Ascending aorta (tissue), 2 donors: ENCODE measurements around the gene HHAT. TPM values are rescaled to one million over a fixed set of nuclear protein-coding genes. Genes with fewer than 3 reads are reported as not detected.

Source experiments
- DNase-seq, 2 donors: peaks; one replicate each; pipeline ENCODE4 v3.0.0-alpha.2; 2019; ENCODE audit warnings: low spot score in 2 of 2
- H3K27ac ChIP-seq, 2 donors: fragments of 200-600 bp; sonication (generic); one replicate each; pipeline ENCODE4 v1.5.1; 2016 to 2017; ENCODE audit warnings: mild to moderate bottlenecking in 1 of 2
- H3K27me3 ChIP-seq: fragments of 200-600 bp; sonication (generic); one replicate; pipeline ENCODE4 v1.5.1; 2017
- H3K36me3 ChIP-seq, 2 donors: fragments of 200-600 bp; sonication (generic); one replicate each; pipeline ENCODE4 v1.5.1; 2016
- H3K4me1 ChIP-seq, 2 donors: fragments of 200-600 bp; sonication (generic); one replicate each; pipeline ENCODE4 v1.5.1; 2016 to 2017; ENCODE audit warnings: mild to moderate bottlenecking in 1 of 2
- H3K4me3 ChIP-seq, 2 donors: fragments of 200-600 bp; sonication (generic); one replicate each; pipeline ENCODE4 v1.5.1; 2016 to 2017; ENCODE audit warnings: mild to moderate bottlenecking in 1 of 2
- H3K9me3 ChIP-seq, 2 donors: fragments of 200-600 bp; sonication (generic); one replicate each; pipeline ENCODE4 v1.5.1; 2016
- CTCF ChIP-seq, 3 experiments: fragments of 200-600 bp in 2 of 3; fragments of 450-650 bp in 1 of 3; sonication (generic) in 2 of 3; IDR thresholded peaks; one replicate each; pipeline ENCODE4 v1.5.1; 2016 to 2019; ENCODE audit warnings: antibody characterized with exemption in 3 of 3, mild to moderate bottlenecking in 1 of 3, moderate library complexity in 1 of 3
- intact Hi-C: fragments of 100-400 bp; cut with DNase I; formaldehyde crosslinking; loops from one replicate; pipeline ENCODE4 v1.15.1; 2023
- total RNA-seq: library from RNA; depleted of rRNA; stranded (reverse); fragments of >200 nt; gene quantifications from one replicate; pipeline ENCODE4 v1.1.0, GENCODE V29; 2016

HHAT gene
- total RNA-seq, 1 donor from 2014 or later, result 1.2 TPM

DNA sequence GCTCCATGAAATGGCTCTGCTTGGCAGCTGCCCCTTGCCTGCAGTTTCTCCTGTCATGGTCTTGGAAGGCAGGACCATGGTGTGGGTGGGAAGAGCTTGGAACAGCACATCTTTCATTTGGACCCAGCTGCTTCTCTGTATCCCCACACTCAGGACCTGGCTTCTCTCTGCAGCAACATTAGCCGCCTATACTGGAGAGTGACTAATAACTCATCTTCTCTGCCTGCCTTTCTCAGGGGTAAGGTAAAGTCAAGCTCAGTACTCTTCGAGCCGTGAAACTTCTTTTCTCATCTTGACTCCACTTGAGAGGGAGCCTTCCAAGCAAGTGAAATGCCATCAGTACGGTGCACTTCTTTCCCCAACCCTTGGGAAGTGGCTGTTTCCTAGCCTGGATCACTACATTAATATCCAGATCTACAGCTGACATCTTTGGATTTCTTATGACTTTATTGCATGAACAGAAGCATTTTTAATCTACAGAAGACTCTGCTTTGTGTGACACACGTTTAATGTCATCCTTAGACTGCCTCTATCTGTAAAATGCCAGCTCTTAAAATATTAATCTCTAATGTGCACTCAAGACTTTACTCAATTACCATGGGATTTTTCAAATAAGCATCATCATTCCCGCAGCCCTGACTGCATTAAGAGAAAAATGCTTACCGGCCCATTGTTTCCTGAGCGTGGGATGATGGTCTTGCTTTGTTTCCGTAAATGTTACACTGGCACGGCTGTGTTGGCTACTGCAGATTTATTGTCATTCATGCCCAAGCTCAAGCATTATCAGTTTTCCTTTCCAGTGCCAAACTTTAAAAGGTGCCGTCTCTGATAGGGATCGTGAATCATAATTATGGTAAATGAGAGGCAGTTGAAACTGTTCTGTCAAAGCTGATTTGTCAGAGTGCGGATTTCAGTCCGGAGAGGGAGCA is 242.9 kb downstream of the HHAT start:
- Histone ChIP-seq H3K36me3 (no peaks in the 10 kb centered on the region), H3K27ac (no peak overlapping the region), H3K9me3 (peaks cover 0 to 4% of the 10 kb centered on the region in 2 donors), H3K4me1 (no peaks in the 10 kb centered on the region), H3K27me3 (no peaks in the 10 kb centered on the region), H3K4me3 (no peak overlapping the region)
- no peak for TF ChIP-seq CTCF (IDR thresholded peaks at IDR 0.05)
- no peak for DNase-seq
- intact Hi-C loops, result no loop called here

DNA sequence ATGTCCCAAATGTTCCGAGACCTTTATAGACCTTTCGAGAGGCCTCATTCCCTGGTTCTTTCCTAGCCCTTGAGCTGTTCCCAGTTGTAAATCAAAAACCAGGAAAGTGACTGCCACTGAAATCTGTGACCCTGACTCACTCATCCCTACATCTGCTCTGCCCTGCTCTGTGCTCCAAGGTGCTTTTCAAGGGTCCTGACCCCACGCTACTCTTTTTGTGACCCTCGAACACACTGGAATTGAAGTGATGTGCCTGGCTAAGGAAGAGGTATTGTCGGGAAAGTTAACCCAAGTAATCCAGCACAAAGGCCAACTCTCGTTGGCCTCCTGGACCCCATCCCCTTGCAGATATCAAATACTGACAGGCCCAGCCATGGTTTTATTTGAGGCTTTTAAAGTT is 244.4 kb downstream of the HHAT start:
- DNase-seq, result no peak
- Histone ChIP-seq H3K36me3 (no peaks in the 10 kb centered on the region), H3K27ac (no peak overlapping the region), H3K4me1 (no peaks in the 10 kb centered on the region), H3K27me3 (no peaks in the 10 kb centered on the region), H3K9me3 (peaks cover 0 to 4% of the 10 kb centered on the region in 2 donors), H3K4me3 (no peak overlapping the region)
- no peak for TF ChIP-seq CTCF (IDR thresholded peaks at IDR 0.05)
- intact Hi-C loops, result no loop called here

GRCh38 chr1:210582205-210582970 is 253.7 kb downstream of the HHAT start:
- Histone ChIP-seq H3K27me3 (no peaks in the 10 kb centered on the region), H3K4me3 (no peak overlapping the region), H3K27ac (no peak overlapping the region), H3K4me1 (no peaks in the 10 kb centered on the region), H3K9me3 (no peaks in the 10 kb centered on the region), H3K36me3 (no peaks in the 10 kb centered on the region)
- no peak for TF ChIP-seq CTCF (IDR thresholded peaks at IDR 0.05)
- intact Hi-C loops, result no loop called here
- DNase-seq, result no peak

DNA sequence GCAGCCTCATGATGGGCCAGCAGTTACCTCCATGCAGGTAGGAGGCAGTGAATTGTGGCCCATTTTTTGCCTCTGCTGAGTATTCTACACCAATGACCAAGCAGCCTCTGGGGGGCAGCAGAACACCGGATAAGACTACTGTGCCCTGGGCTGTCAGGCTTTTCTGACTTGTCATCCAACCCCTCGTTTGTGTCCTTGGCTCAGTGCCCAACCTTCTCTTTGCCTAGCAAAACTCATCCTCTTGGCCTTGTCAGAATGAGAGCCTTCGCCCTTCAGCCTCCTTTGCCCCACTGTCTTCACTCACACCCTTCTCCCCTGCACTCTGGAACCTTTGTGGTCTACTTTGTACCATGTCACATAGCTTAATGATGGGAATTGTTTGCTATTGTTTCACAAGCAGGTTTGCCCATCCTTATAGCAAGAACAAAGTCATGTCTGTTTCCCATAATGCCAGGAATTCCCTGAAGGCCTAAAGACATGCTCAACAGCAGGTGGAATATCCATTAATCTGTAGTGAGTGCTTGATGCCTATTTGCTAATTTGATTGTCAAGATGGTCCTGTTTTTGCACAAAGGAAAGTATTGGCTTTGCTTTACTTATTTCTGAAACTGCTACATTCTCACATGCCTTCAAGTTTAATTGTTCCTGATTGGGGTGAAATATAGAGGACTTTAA is 255.9 kb downstream of the HHAT start:
- no peak overlapping the region for H3K4me3 ChIP-seq
- no peaks in the 10 kb centered on the region for H3K4me1 ChIP-seq
- no peak overlapping the region for H3K27ac ChIP-seq
- H3K36me3 ChIP-seq, result no peaks in the 10 kb centered on the region
- no peaks in the 10 kb centered on the region for H3K27me3 ChIP-seq
- intact Hi-C loops, result loop anchor here (2.0 kb wide), 1 partner anchor 550 kb away; the partner anchor contains the start of gene KCNH1
- DNase-seq, result peak in 1 of 2 donors; percentile 64
- TF ChIP-seq CTCF (IDR thresholded peaks at IDR 0.05), result peak; percentile 31 to 63 (median 34)
- no peaks in the 10 kb centered on the region for H3K9me3 ChIP-seq

GRCh38 chr1:210586771-210587170 is 258.1 kb downstream of the HHAT start:
- Histone ChIP-seq H3K9me3 (no peaks in the 10 kb centered on the region), H3K4me1 (no peaks in the 10 kb centered on the region), H3K36me3 (no peaks in the 10 kb centered on the region), H3K4me3 (no peak overlapping the region), H3K27me3 (no peaks in the 10 kb centered on the region), H3K27ac (no peak overlapping the region)
- intact Hi-C loops, result no loop called here
- no peak for DNase-seq
- TF ChIP-seq CTCF (IDR thresholded peaks at IDR 0.05), result no peak
